GM18858 (cell line): ENCODE measurements around the gene EPAS1.

Source experiments
- ATAC-seq: cut with Tn5 transposase; IDR thresholded peaks from one replicate; pipeline ENCODE4 v1.9.1; 2021; ENCODE audit not compliant: unreplicated experiment

The EPAS1 gene

GRCh38 chr2:46360303-46360702, 63.1 kb downstream of the EPAS1 start:
- ATAC-seq: no peak

DNA sequence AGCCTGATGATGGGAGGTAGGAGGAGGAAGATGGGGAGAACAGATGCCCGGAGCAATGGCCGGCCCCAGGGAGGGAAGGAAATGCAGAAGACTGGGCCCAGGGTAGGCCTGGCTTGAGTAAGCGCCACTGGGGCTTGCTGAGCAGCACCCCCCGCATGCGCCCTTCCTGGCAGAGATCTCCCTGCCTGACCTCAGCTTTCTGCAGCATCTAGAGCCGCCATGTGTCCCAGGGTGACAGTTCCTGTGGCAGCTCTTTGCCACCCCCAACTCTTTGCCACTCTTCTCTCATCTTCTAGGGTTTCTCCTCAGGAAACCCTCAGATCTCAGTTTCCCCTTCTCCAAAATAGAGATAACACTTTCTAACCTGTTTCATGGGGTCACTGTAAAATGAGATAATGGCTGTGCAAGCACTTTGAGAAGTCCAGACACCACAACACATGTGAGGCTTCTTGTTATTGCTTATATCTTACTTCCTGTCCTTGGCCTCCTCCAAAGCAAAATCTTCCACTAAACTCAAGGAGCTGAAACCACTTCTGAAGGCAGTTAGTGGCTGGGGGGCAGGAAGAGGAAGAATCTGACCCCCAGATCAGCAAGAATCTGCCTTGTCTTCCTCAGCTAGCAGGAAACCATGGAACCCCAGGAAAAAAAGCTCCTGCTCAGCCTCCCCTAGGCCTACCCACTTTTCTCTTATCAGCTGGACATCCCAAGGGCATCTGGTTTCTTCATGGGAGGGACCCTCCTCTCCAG, 64.9 kb downstream of the EPAS1 start:
- ATAC-seq: no peak

GRCh38 chr2:46362667-46363012, 65.4 kb downstream of the EPAS1 start:
- no peak for ATAC-seq

GRCh38 chr2:46363535-46364170, 66.4 kb downstream of the EPAS1 start:
- ATAC-seq: no peak

DNA sequence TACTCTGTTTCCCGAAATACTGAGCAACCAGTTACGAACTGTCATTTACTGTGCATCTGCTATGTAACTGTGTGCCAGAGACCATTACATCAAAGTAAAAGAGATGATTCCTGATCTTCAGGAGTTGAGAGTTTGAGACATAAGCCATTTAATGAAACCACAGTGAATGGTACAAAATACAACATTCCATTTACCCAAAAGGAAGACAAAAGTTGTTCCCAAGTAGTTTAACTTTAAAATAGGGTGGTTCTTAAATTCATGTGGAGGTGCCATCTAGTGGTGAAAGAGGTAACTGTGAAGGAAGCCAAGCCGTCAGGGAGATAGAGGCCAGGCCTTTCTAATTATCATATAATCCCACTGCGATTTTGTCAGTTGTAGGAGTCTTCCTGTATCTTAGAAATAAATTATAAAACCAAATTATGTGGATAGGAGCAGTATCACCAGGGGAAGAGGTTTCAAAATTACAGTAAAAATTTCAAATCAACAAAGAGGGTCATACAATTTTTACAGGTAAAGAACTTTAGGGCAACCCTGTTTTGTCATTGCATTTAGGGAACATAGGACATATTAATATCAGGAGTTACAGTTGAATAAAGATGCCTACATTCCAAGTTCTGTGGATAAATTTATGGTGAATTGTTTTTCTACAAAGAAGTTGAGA, 67.7 kb downstream of the EPAS1 start:
- ATAC-seq: no peak

DNA sequence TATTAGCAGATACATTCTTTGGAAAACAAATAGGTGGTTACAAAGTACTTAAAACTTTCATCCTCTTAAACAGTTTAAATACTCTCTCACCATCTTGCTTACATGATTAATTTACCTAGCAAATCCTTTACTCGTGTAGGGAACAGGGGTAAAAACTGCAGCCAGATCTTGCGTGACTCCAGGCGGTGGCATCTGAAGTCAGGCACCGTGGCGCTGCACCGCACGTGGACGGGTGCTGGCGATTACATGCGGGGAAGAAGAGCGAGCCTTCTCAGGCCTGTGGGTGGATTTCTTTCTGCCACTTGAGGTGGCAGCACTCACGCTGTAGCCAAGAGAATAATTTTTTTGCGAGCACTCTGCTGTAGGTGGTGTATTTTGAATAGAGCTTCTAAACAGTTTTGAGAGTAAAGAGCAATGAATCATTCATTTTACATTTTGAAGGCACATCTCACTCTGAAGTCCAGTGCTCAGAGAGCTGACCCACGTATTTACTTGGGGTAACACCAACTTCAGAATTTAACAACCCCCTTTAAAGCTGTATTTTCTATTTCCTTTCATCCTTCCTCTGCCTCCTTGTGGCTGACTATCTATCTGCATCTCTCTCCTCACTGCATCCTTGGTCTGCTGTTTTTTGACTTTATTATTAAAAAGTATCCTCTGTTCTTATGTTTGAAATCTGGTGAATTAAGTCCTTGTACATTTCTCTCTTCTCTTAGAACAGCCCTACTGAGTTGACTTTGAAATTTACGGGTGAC, 68.9 kb downstream of the EPAS1 start:
- ATAC-seq: no peak

DNA sequence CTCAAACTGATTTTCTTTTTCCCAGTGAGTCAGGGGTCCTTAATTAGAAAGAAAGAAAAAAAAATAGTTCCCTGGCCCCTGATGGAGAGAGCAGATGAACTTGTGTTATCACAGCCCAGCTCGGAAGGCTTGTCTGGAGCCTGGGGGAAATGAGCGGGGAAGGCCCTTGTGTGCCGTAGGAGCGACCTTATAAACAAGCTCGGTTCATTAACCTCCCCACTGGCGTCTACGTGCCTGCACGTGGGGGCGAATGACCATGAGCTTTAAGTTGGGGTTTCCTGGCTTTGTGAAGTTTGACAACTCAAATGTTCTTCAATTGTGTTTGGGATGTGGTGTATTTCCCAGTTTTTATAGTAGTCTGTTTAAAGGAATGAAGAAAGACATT, 69.5 kb downstream of the EPAS1 start:
- ATAC-seq: no peak

- no peak for ATAC-seq
Observed at GRCh38 chr2:46367286-46367685, 70.1 kb downstream of the EPAS1 start.

DNA sequence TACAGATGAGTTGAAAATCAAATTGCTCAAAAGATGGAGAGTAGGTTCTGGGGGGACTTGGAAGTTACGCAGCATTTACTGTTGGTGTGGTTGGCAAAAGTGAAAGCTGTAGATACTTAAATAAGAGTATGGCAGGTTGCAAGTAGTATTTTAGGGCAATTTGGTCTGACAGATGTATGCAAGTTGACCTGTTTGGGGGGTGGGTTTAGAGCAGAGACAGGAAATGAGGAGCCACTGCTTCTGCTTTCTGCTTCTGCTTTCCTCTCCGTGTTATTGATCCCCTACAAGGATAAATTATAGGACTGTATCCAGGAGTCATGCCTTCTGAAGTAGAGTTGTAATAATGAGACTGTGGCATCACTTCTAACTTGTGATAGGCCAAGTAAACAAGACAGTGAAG, 71.2 kb downstream of the EPAS1 start:
- ATAC-seq: no peak

GRCh38 chr2:46369783-46370182, 72.6 kb downstream of the EPAS1 start:
- ATAC-seq: no peak

DNA sequence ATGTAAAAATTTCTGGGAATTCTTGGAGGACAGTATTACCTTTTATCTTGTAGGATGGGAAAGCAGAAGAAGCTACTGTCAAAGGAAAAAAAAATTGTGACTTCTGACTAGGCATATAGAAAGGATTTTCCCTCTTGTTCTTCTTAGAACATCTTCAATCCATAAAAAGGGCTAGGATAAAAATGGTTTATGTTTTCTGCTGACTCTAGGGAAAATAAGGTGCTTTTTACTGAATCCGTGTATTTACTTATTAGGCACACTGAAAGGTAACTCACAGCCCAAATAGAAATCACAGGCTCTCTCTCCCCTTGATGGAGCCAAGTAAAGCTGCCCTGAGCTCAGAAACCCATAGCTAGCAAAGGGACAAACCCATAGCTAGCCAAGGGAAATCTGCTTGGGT, 74.6 kb downstream of the EPAS1 start:
- ATAC-seq: no peak

DNA sequence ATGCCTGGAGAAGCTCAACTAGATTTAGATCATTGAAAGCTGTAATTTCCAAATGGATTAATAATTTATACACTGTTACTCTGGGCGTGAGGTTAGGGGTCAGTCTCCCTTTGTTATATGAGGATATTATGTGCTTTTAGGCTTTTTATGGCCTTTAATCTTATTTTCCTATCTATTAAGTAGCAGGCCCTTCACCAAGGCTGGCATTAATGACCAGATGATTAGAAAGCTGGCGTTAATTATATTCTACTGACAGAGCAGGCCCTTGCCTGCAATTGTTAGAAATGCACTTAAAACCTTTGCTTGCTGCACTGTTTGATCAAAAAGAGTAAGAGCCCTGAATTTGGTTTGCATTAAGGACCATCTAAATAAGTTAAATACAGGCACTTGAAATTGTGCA, 75.3 kb downstream of the EPAS1 start:
- no peak for ATAC-seq

- ATAC-seq: no peak
Observed at GRCh38 chr2:46373238-46373637, 76.0 kb downstream of the EPAS1 start.

DNA sequence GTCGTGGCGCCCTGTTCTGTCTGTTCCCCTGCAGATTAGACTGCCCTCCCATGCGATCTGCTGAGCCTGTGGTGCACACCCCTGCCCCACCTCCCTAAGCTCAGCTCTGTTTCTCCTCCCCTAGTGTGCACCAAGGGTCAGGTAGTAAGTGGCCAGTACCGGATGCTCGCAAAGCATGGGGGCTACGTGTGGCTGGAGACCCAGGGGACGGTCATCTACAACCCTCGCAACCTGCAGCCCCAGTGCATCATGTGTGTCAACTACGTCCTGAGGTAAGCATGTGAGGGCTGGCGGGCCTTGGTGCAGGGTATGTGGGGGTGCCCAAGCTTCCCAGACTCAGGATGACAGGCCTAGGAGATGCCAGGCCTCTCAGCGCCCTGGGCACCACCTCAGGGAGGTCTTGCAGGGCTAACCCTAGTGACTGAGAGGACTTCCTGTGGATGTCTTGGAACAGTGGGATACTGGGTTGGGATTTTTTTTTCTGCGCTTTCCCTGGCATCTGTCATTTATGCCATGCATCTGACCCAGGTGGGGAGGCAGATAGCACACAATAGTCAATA, 78.4 kb downstream of the EPAS1 start:
- ATAC-seq: no peak

- ATAC-seq: no peak
Observed at GRCh38 chr2:46376586-46376985, 79.4 kb downstream of the EPAS1 start.

DNA sequence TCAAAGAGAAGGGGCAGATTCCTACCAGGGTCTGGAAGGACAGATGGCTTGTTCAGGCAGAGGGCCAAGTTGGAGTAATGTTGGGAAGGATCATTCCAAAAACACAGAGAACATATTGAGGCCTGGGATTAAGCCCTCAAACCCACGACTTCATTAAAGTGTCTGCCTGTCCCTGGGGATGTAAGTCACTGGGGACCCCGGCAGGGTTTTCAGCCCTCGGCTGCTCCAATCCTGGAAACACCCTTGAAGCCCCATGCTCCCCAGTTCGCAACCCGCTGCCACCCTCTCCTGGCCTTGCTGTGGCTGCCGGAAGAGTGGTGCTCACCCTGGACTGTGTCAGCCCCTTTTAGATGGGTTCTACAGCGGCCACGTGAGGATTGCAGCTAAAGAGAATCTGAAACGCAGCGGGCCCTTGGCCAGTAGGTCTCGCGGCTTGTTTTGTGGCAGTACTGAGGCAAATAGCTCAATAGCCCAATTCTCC, 79.9 kb downstream of the EPAS1 start:
- ATAC-seq: no peak

DNA sequence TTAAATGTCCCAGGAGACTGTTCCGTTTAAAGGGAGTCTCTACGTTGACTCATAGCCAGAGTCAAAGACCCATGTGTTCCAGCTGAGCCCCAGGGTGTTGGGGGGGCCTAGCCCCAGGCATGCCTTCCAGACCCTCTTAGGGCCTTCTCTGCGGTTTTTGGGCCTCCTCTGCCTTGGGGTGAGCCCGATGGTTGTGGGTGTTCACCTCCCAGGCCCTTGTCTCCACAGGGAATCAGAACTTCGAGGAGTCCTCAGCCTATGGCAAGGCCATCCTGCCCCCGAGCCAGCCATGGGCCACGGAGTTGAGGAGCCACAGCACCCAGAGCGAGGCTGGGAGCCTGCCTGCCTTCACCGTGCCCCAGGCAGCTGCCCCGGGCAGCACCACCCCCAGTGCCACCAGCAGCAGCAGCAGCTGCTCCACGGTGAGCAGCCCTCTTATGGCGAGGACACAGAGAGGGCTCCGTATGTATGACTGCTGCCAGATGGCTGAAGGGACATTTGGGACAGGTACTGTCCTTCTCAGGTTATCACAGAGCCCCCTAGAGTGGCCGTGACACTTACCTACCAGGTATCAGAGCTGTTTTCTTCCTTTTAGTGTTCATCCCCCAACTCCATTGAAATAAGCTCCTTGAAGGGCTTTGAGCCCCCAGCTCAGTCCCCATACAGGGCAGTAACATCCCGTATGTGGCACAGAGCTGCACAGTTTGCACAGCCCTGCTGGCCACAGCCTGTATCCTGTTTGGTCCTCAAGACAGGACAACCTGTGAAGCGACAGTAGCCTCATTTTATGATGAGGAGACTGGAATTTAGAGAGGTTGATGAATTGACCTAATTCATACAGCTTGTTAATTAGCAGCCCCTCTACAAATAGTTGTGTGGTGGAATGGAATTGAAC, 80.7 kb downstream of the EPAS1 start:
- no peak for ATAC-seq

GRCh38 chr2:46378616-46379015, 81.4 kb downstream of the EPAS1 start:
- ATAC-seq: no peak

DNA sequence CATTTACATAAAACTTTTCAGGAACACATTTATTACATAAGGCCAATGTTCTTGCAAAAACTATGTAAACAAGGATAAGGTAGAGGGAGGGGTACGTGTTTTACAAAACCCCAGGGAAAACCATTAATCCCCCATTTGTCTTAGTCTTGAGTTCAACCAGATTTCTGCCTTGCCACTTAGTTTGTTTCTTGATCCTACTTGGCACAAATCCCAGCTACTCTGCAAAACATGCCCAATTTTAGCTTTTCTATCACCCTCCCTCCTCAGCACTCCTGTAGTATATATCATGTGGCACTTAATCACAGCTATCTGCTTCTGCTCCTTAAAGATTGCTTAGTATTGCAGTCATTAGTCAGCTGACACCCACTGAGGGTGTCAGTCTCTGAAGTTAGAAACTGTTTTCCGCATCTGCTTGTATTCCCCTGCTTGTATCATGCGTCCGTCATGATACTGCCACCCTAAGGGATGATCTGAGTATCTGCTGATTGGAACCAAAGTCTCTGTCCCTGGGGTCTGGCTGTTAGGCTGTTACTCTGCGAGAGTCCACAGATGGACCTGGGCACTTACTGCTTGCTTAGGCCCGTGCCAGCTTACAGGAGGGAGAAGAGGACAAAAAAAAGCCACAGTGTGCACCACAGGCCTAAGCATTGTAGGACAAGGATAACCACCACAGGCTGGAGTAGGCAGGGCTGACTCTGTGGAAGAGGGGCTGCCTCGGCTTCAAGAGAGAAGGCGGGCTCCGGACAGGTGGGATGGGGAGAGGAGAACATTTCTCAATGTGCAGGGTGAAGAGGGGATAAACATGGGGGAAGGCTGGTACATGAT, 82.2 kb downstream of the EPAS1 start:
- ATAC-seq: no peak
